PC-3 (cell line): ENCODE data around the gene SH3BGRL3. TPM values are rescaled to one million over a fixed set of nuclear protein-coding genes. Genes with fewer than 3 reads are reported as not detected.

Experiments
- ATAC-seq: fragments of 200-7000 bp; cut with Tn5 transposase; 2 replicates; pipeline ENCODE4 v1.9.1; 2020; ENCODE audit warnings: mild to moderate bottlenecking, moderate library complexity
- BruUV-seq: library from RNA; stranded (reverse); fragments of 400-500 nt; replicated peaks from 2 replicates; lab custom pipeline; 2021; lab: Mats Ljungman, UMichigan
- CTCF ChIA-PET: fragments of 300-600 bp; sonication (Branson Sonifier 250); formaldehyde crosslinking; loops from one replicate; lab custom pipeline; 2022; ENCODE audit warnings: antibody characterized with exemption; lab: Charles Lee
- POLR2A ChIA-PET: fragments of 300-600 bp; sonication (Branson Sonifier 250); formaldehyde crosslinking; loops from one replicate; lab custom pipeline; 2022; ENCODE audit warnings: antibody characterized with exemption; ENCODE audit not compliant: unreplicated experiment; lab: Charles Lee
- DNase-seq: peaks from one replicate; pipeline ENCODE4 v3.0.0-alpha.2; 2015
- H2AFZ ChIP-seq: fragments of 300-600 bp; sonication (generic); 2 replicates; pipeline ENCODE4 v1.6.0; 2016; ENCODE audit warnings: antibody characterized with exemption, low read length
- H3F3A ChIP-seq: fragments of 300-600 bp; sonication (generic); one replicate; pipeline ENCODE4 v1.6.0; 2017; ENCODE audit warnings: antibody characterized with exemption, low read length, control low read depth, mild to moderate bottlenecking; ENCODE audit not compliant: unreplicated experiment
- H3K27ac ChIP-seq: fragments of 300-600 bp; sonication (generic); 2 replicates; pipeline ENCODE4 v1.5.1; 2016; ENCODE audit warnings: mild to moderate bottlenecking, low read length
- H3K27me3 ChIP-seq: fragments of 300-600 bp; sonication (generic); 2 replicates; pipeline ENCODE4 v1.6.1; 2016; ENCODE audit warnings: low read length, mixed read lengths
- H3K36me3 ChIP-seq: fragments of 300-600 bp; sonication (generic); 2 replicates; pipeline ENCODE4 v1.6.1; 2016; ENCODE audit warnings: low read depth, mixed run types, low read length, mixed read lengths
- H3K4me1 ChIP-seq: fragments of 300-600 bp; sonication (generic); 2 replicates; pipeline ENCODE4 v1.5.1; 2016; ENCODE audit warnings: low read length; ENCODE audit not compliant: insufficient read depth
- H3K4me2 ChIP-seq: fragments of 300-600 bp; sonication (generic); 2 replicates; pipeline ENCODE4 v1.6.0; 2016; ENCODE audit warnings: low read length
- H3K4me3 ChIP-seq: fragments of 300-600 bp; sonication (generic); 2 replicates; pipeline ENCODE4 v1.5.1; 2016; ENCODE audit warnings: mild to moderate bottlenecking, low read length, mixed read lengths
- H3K79me2 ChIP-seq: fragments of 300-600 bp; sonication (generic); 2 replicates; pipeline ENCODE4 v1.6.1; 2017; ENCODE audit warnings: low read length, mixed read lengths
- H3K9ac ChIP-seq: fragments of 300-600 bp; sonication (generic); 2 replicates; pipeline ENCODE4 v1.6.0; 2016; ENCODE audit warnings: mild to moderate bottlenecking, low read length
- H3K9me2 ChIP-seq: fragments of 300-600 bp; sonication (generic); replicated peaks from 2 replicates; pipeline ENCODE4 v1.6.1; 2016; ENCODE audit warnings: mixed run types, low read length, mixed read lengths
- H3K9me3 ChIP-seq: fragments of 300-600 bp; sonication (generic); 2 replicates; pipeline ENCODE4 v1.6.1; 2016; ENCODE audit warnings: low read length, mixed read lengths
- H4K20me1 ChIP-seq: fragments of 300-600 bp; sonication (generic); 2 replicates; pipeline ENCODE4 v1.6.1; 2016; ENCODE audit warnings: low read length, mixed read lengths
- CTCF ChIP-seq: fragments of 300-600 bp; sonication (generic); conservative IDR thresholded peaks from 2 replicates; pipeline ENCODE4 v1.5.1; 2017; ENCODE audit warnings: antibody characterized with exemption, low read depth, mild to moderate bottlenecking, low read length
- EZH2 ChIP-seq: fragments of 300-600 bp; sonication (generic); IDR thresholded peaks from one replicate; pipeline ENCODE4 v1.6.1; 2017; ENCODE audit warnings: antibody characterized with exemption, mild to moderate bottlenecking, low read length; ENCODE audit not compliant: unreplicated experiment
- EZH2phosphoT487 ChIP-seq: fragments of 300-600 bp; sonication (generic); IDR thresholded peaks from 2 replicates; pipeline ENCODE4 v1.6.1; 2018; ENCODE audit warnings: mild to moderate bottlenecking, antibody characterized with exemption, low read length, borderline replicate concordance
- intact Hi-C: fragments of 100-400 bp; cut with micrococcal nuclease; formaldehyde crosslinking; loops from 2 replicates; pipeline ENCODE4 v1.9.0; 2023
- total RNA-seq: library from RNA; depleted of rRNA; stranded (reverse); fragments of >200 nt; gene quantifications from 2 replicates; pipeline ENCODE4 v1.2.3, GENCODE V29; 2014

SH3BGRL3 gene
- total RNA-seq, 1 experiment from 2014 or later, result 181 TPM

- DNase-seq (no peak), ATAC-seq (no peak)
- TF ChIP-seq EZH2phosphoT487 (no peak), EZH2 (no peak), CTCF (no peak)
- Histone ChIP-seq H3F3A (no peaks in the 10 kb centered on the region), H3K4me1 (peaks cover 9% of the 10 kb centered on the region), H3K9ac (no peak overlapping the region), H3K4me2 (no peak overlapping the region), H3K9me3 (no peaks in the 10 kb centered on the region), H3K27me3 (no peaks in the 10 kb centered on the region), H3K79me2 (no peaks in the 10 kb centered on the region), H3K27ac (no peak overlapping the region), H4K20me1 (no peaks in the 10 kb centered on the region), H2AFZ (no peak overlapping the region), H3K36me3 (no peaks in the 10 kb centered on the region), H3K4me3 (no peak overlapping the region), H3K9me2 (no peaks in the 10 kb centered on the region)
- ChIA-PET POLR2A (interaction anchor here (1.1 kb wide), 1 partner anchor 10 kb away, joined by 5 read pairs; the partner anchor contains the start of gene SH3BGRL3), CTCF (interaction anchor here (0.8 to 0.9 kb wide), 2 partner anchors 32 to 54 kb away, joined by 3 to 4 read pairs; no protein-coding TSS in a partner anchor)
- BruUV-seq, result no TSS peak
- intact Hi-C loops, result no loop called here
Measured at GRCh38 chr1:26289158-26290059, 9.5 kb downstream of the SH3BGRL3 start.

- TF ChIP-seq EZH2phosphoT487, result no peak
- TF ChIP-seq EZH2, result no peak
- no peak for TF ChIP-seq CTCF
- DNase-seq (no peak), ATAC-seq (no peak)
- Histone ChIP-seq H3K4me3 (no peak overlapping the region), H2AFZ (no peak overlapping the region), H3K4me2 (no peak overlapping the region), H3K27me3 (no peaks in the 10 kb centered on the region), H3K36me3 (no peaks in the 10 kb centered on the region), H4K20me1 (no peaks in the 10 kb centered on the region), H3K9ac (no peak overlapping the region), H3K9me3 (no peaks in the 10 kb centered on the region), H3K27ac (no peak overlapping the region), H3K4me1 (peaks cover 2% of the 10 kb centered on the region), H3F3A (no peaks in the 10 kb centered on the region), H3K79me2 (no peaks in the 10 kb centered on the region), H3K9me2 (no peaks in the 10 kb centered on the region)
- no TSS peak for BruUV-seq
- CTCF ChIA-PET, result no interaction called here
- POLR2A ChIA-PET, result no interaction called here
- intact Hi-C loops, result no loop called here
Measured at GRCh38 chr1:26290122-26290881, 10.4 kb downstream of the SH3BGRL3 start.
